IPS-NIHi7 (cell line): ENCODE measurements around the gene CTNNA2.

Source experiments
- DNase-seq: peaks from one replicate; pipeline ENCODE4 v3.0.0; 2012; ENCODE audit warnings: mixed read lengths; ENCODE audit errors: extremely low spot score

Gene CTNNA2

GRCh38 chr2:79713131-79713785 lies 200.4 kb downstream of the CTNNA2 start:
- peak; percentile 19 for DNase-seq

GRCh38 chr2:79714283-79714682 lies 201.4 kb downstream of the CTNNA2 start:
- no peak for DNase-seq

GRCh38 chr2:79715338-79715737 lies 202.5 kb downstream of the CTNNA2 start:
- DNase-seq = no peak

GRCh38 chr2:79716266-79716665 lies 203.4 kb downstream of the CTNNA2 start:
- DNase-seq = no peak

DNA sequence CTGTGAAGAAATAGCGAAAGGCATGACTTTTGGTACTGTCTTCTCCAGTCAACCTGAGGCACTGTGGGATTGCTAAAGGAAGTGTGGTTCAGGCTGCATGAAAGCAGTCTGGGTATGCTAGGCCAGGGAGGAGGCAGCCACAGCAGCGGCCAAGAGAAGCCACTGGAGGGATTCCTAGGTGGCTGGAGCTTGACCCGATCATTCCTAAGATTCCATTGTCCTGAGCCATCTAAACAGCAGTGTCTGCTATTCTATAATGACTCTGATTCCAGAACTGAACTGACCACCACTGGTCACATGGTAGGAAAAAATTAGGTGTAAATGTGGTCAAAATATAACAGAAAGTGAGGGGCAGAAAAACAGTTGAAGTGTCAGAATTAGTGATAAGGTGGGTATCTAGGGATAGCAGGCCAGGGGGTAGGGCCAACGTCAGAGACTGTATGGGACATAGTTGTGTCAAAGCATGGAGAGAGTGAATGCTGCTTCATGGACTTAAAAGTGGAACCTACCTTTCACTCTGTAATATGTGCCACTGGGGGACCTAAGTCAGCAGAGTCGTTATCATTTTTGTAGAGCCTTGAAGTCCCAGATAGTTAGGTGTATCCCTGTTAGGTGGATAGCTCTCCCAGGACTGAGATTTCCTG lies 204.6 kb downstream of the CTNNA2 start:
- peak; percentile 73 for DNase-seq

DNA sequence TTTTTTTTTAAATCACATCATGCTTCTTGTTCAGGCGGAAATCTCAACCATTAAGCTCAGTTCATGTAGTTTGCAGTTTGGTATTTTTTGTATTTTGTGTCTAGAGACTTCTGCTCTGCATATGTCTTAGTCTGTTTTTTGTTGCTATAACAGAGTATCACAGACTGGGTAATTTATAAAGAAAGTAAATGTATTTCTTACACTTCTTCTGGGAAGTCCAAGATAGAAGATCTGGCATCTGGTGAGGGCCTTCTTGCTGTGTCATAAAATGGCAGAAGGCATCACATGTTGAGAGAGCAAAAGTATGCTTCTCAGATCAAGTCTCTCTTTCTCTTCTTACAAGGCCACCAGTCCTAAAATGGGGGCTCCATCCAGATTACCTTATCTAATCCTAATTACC lies 208.2 kb downstream of the CTNNA2 start:
- no peak for DNase-seq

- DNase-seq = no peak
Measured at GRCh38 chr2:79721966-79722365, 209.1 kb downstream of the CTNNA2 start.

- DNase-seq = peak; percentile 8
Measured at GRCh38 chr2:79723830-79724229, 211.0 kb downstream of the CTNNA2 start.

DNA sequence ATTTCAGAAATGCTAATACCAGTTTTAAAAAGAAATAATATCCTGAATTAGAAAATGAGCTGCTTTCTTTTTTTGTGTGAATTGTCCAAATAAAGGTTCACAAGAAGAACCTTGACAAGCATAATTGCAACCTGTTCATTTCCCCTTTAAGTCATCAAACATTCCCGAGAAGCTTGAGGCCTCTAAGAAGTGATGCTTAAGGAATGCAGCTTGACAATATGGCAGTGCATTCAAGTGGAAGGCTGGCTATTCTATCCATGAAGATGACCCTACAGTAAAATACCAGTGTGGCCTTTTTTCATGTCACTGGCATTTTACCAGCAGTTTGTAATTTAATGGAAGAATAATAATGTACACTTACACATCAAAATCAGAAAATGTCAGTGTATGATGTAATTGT lies 216.7 kb downstream of the CTNNA2 start:
- DNase-seq = no peak

- DNase-seq = no peak
Measured at GRCh38 chr2:79734518-79734917, 221.7 kb downstream of the CTNNA2 start.

GRCh38 chr2:79740879-79741443 lies 228.1 kb downstream of the CTNNA2 start:
- DNase-seq = no peak

DNA sequence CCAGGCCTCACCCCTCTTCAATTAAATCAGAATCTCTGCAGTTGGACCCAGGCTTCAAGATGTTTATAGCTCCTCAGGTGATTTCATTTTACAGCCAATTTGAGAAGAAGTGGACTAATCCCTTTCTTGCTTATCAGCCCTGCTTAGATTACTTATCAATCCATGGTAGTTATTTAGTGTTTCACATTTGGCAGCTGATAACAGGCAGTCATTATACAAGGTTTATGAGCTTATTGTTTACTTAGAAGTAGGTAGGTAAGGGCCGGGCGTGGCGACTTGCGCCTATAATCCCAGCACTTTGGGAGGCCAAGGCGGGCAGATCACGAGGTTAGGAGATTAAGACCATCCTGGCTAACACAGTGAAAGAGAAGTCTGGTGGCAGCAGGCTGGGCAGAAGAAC lies 237.5 kb downstream of the CTNNA2 start:
- no peak for DNase-seq

DNA sequence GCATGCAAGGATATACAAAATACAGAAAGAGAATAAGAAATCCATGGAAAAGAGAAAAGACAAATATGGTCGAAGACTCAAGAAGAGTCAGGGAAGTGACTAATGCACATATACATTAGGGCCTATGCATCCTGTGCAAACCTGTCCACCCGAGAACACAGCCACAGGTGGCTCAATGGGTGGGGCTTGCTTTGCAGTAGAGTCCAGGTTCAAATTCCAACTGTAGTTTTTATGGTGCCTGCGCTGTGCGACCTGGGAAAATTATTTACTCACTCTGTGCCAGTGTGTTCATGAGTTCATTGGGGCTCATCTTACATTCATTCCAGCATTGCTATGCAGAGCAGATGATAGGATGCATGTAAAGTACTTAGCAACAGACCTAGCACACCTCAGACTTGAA lies 244.7 kb downstream of the CTNNA2 start:
- no peak for DNase-seq

GRCh38 chr2:79758042-79758441 lies 245.2 kb downstream of the CTNNA2 start:
- no peak for DNase-seq

DNA sequence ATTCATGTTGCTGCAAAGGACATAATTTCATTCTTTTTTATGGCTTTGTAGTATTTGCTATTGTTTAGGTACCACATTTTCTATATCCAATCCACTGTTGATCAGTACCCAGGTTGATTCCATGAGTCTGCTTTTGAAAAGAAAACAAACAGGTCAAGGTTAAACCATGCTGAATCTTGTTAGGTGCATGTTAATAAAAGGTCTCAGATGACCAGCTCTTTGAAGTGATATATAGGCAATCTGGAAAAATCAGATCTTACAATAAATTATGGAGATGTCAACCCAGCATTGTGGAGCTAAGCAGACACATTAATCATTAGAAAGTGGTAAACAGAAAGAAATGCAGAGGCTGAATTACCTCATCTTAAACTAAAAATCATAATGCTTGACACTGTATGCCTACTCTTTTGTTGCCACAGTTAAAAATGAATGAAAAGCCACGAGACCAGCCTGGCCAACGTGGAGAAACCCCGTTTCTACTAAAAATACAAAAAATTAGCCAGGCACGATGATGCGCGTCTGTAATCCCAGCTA lies 246.0 kb downstream of the CTNNA2 start:
- no peak for DNase-seq

GRCh38 chr2:79770926-79771325 lies 258.1 kb downstream of the CTNNA2 start:
- DNase-seq = no peak

GRCh38 chr2:79771493-79771892 lies 258.6 kb downstream of the CTNNA2 start:
- no peak for DNase-seq

DNA sequence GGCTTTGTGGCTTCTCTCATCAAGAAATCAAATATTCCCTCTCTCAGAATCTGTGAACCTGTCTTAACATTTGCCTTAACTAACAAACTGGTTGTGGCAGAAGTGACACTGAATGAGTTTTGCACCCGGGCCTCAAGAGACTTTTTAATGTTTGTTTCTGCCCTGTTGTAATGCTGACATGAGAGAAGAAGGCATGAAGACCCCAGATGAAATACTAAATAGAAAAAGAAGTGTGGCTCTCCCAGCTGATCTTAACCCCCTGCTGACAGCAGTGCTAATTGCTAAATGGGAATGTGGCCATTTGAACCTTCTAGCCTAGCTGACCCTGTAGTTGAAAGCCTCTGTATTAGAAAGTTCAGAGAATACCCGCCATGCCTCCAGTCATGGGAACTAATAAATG lies 261.2 kb downstream of the CTNNA2 start:
- no peak for DNase-seq

DNA sequence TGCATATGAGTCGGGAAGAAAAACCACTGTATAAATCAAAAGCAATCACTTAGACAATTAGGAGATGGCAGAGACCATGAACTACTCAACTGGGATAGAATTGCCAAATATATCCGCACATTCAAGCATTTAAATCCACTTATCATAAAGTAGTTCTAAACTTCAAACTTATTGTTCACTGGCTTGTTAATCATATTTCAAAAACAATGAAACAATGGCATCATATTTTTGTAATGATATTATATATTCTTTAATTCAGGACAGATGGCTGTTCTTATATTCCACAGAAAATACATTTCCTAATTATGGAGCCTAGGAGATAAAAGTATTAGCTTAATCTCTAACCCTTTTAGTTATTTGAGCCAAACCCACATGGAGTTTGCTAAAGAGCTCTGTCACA lies 263.6 kb downstream of the CTNNA2 start:
- no peak for DNase-seq

DNA sequence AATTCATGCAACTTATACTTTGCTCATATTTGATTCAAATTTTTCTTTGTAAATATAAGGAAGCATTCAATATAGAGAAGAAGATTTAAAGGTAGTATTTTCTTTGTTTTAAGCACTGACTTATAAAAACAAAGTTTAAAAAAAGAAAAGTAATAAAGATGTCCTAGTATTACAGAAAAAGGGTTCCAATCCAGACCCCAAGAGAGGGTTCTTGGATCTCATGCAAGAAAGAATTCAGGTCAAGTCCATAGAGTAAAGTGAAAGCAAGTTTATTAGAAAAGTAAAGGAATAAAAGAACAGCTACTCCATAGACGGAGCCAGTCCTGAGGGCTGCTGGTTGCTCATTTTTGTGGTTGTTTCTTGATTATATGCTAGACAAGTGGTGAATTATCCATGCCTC lies 267.9 kb downstream of the CTNNA2 start:
- no peak for DNase-seq

GRCh38 chr2:79782576-79783452 lies 270.0 kb downstream of the CTNNA2 start:
- peak; percentile 75 for DNase-seq
